GM12801 (cell line): ENCODE data around the gene AIRE.

ENCODE experiments used
- TF ChIP-seq, protein P1 (sequence below): IDR thresholded peaks from one replicate; pipeline ENCODE4 v1.5.1; 2011; ENCODE audit warnings: control low read depth; ENCODE audit not compliant: insufficient read length; ENCODE audit errors: extremely low read depth

AIRE gene

GRCh38 chr21:44320847-44321246, 35.2 kb downstream of the AIRE start:
- TF ChIP-seq, protein P1, sequence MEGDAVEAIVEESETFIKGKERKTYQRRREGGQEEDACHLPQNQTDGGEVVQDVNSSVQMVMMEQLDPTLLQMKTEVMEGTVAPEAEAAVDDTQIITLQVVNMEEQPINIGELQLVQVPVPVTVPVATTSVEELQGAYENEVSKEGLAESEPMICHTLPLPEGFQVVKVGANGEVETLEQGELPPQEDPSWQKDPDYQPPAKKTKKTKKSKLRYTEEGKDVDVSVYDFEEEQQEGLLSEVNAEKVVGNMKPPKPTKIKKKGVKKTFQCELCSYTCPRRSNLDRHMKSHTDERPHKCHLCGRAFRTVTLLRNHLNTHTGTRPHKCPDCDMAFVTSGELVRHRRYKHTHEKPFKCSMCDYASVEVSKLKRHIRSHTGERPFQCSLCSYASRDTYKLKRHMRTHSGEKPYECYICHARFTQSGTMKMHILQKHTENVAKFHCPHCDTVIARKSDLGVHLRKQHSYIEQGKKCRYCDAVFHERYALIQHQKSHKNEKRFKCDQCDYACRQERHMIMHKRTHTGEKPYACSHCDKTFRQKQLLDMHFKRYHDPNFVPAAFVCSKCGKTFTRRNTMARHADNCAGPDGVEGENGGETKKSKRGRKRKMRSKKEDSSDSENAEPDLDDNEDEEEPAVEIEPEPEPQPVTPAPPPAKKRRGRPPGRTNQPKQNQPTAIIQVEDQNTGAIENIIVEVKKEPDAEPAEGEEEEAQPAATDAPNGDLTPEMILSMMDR: no peak

DNA sequence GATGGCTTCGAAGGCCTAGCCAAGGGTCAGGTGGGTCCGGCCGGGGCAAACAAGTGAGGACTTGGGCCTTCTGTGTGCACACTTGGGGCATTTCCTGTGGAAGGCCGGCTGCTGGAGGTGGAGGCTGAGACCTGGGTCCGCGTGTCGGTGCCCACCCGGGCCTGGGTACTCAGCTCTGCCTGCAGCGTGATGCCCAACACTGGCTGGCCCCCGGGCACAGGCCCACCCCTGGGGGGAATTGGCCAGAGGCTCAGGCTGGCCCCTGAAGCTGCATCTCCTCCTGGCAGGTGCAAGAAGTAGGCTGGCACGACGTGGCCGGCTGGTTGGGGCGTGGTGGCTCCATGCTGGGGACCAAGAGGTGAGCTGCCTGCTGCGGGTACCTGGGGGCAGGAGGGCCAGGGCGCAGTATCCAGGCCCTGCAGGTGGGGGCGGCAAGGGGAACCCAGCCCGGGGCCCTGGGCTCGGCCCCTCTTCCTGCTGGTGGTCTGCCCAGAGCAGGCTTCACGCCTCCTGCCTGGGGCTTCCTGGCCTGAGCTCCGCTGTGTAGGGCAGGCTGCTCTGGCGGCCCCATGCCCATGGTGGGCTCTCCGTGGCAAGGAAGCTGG, 36.3 kb downstream of the AIRE start:
- TF ChIP-seq, protein P1: no peak

- TF ChIP-seq, protein P1: no peak
Observed at GRCh38 chr21:44322621-44323325, 37.1 kb downstream of the AIRE start.

GRCh38 chr21:44323591-44323990, 37.9 kb downstream of the AIRE start:
- TF ChIP-seq, protein P1: no peak

GRCh38 chr21:44324106-44324853, 38.6 kb downstream of the AIRE start:
- TF ChIP-seq, protein P1: no peak

- TF ChIP-seq, protein P1: no peak
Observed at GRCh38 chr21:44324854-44325107, 39.1 kb downstream of the AIRE start.

DNA sequence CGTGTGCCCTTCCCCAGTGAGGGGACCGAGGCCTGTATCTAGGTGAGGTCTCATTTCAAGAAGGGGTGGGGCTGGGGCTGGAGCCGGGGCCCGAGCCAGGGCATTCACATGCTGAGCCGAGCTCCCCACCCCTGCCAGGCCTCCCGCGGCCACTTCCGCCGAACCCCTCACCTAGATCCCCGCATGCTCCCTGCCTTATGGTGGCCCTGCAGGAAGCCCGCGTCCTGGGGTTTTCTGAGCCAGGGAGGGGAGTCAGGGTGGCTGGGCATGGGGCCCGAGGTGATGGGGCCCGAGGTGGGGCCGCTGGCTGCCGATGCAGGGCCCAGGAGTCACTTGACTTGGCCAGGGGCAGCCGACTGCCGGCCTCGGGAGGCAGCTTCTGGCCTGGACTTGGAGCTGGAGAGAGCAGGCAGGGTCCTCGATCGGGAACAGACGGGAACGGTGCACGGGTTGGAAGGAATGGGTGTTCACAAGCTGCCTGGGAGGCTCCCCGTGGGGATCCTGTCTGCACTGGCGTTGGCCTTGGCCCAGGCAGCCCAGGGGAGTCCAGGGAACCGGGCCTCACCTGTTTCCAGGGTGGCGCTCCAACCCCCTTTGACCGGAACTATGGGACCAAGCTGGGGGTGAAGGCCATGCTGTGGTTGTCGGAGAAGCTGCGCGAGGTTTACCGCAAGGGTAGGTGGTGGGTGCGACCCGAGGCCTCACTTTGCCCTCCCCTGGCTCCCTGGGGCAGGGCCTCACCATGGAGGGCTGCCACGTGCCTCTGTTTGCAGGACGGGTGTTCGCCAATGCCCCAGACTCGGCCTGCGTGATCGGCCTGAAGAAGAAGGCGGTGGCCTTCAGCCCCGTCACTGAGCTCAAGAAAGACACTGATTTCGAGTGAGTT, 40.0 kb downstream of the AIRE start:
- TF ChIP-seq, protein P1: no peak
